PFSK-1 (cell line): ENCODE data around the gene CDK7. TPM values are rescaled to one million over a fixed set of nuclear protein-coding genes. Genes with fewer than 3 reads are reported as not detected.
A peak's percentile ranks its signal among the peaks of the same experiment; 100 is the strongest.

ENCODE experiments used
- FOXP2 ChIP-seq: optimal IDR thresholded peaks from 2 replicates; pipeline ENCODE3; 2011; ENCODE audit warnings: borderline replicate concordance, control low read depth, inconsistent platforms; ENCODE audit not compliant: insufficient read depth; ENCODE audit errors: extremely low read length, extremely low read depth
- POLR2AphosphoS5 ChIP-seq: IDR thresholded peaks from 2 replicates; pipeline ENCODE4 v1.6.1; 2012; ENCODE audit warnings: low read depth, mild to moderate bottlenecking, control low read depth, low read length, moderate library complexity
- REST ChIP-seq, 2 experiments: IDR thresholded peaks; 2 replicates each; pipeline versions ENCODE4 v1.6.1 to v1.8.0; 2011 to 2012; ENCODE audit warnings: low read depth in 2 of 2, low read length in 2 of 2, control low read depth in 1 of 2, inconsistent platforms in 1 of 2, mild to moderate bottlenecking in 1 of 2, moderate library complexity in 1 of 2; ENCODE audit not compliant: insufficient read depth in 1 of 2
- SIN3A ChIP-seq: IDR thresholded peaks from 2 replicates; pipeline ENCODE4 v1.6.1; 2012; ENCODE audit warnings: mild to moderate bottlenecking, low read length, moderate library complexity, borderline replicate concordance; ENCODE audit not compliant: insufficient read depth
- TAF1 ChIP-seq: IDR thresholded peaks from 2 replicates; pipeline ENCODE4 v1.6.1; 2012; ENCODE audit warnings: low read length, control low read depth, borderline replicate concordance; ENCODE audit not compliant: insufficient read depth
- polyA plus RNA-seq: library from polyadenylated mRNA; unstranded; fragments of >200 nt; gene quantifications from one replicate; pipeline ENCODE4 v1.2.1, GENCODE V29; 2012; ENCODE audit warnings: low read depth, missing spikeins; ENCODE audit not compliant: insufficient read length

The CDK7 gene
- 24.2 TPM for polyA plus RNA-seq

DNA sequence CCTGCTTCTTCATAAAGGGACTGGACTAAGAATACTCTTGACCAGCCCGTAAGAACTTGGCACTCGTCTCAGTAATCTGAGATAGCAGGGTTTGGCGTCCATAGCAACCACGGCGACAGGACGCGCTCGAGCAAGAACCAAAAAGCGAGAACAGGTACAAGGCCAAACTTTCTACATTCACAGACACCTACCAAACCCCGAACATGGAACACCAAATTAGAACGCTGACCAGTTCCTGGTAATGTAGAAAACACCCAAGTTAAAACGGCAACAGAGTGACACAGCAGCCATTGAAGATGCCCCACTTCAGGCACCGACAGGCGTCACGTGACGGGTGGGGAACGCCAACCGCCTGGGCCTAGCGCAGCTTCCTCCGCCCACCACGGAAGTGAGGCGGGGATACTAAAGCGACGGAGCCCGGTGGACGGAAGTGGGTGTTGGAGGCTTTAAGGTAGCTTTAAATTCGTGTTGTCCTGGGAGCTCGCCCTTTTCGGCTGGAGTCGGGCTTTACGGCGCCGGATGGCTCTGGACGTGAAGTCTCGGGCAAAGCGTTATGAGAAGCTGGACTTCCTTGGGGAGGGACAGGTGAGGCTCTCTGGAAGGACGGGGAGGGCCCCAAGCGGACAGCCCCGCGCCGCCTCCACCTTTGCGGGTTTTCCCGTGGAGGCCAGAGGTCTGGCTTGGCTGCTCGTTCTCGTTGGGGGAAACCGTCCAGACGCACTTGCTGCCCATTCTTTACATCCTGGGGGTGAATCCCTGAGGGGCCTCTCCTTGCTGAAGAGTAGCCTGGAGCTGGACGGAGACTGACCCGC lies at the start of gene CDK7:
Gene CDK7, plus strand, starts transcription at position 430 of the 812 bp plus-strand sequence. Its CDS starts 90 bp downstream, at position 520.
- TF ChIP-seq TAF1, result no peak
- peak; percentile 80; the same call in 1 of the 2 replicates for TF ChIP-seq SIN3A
- peak; percentile 62 for TF ChIP-seq FOXP2
- TF ChIP-seq POLR2AphosphoS5, result peak; percentile 81
- no peak for TF ChIP-seq REST (IDR thresholded peaks at IDR 0.05; ENCODE audit: insufficient read depth in 1 of 2, low read depth in 2 of 2, low read length in 2 of 2)

GRCh38 chr5:69187342-69187741 lies 47.3 kb upstream of the CDK7 start:
- no peak for TF ChIP-seq FOXP2
- TF ChIP-seq REST (IDR thresholded peaks at IDR 0.05; ENCODE audit: insufficient read depth in 1 of 2, low read depth in 2 of 2, low read length in 2 of 2), result no peak
- TF ChIP-seq TAF1, result no peak
- TF ChIP-seq SIN3A, result no peak
- no peak for TF ChIP-seq POLR2AphosphoS5

DNA sequence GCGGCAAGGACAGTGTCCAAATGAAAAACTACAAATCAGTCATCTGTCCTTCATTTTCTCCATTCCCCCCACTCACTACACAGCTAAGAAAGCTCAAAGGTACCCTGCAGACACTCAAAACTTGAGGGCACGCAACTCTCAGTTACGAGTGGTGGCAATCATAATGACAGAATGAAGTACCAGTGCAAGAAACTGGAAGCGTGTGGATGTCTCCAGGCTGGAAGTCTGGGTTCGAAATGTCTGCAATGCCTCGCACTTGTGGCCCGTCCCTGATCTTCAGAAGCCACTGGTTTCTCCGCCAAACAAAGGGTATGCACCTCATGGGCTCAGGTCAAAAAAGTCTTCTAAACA lies 45.9 kb upstream of the CDK7 start:
- no peak for TF ChIP-seq REST (IDR thresholded peaks at IDR 0.05; ENCODE audit: insufficient read depth in 1 of 2, low read depth in 2 of 2, low read length in 2 of 2)

DNA sequence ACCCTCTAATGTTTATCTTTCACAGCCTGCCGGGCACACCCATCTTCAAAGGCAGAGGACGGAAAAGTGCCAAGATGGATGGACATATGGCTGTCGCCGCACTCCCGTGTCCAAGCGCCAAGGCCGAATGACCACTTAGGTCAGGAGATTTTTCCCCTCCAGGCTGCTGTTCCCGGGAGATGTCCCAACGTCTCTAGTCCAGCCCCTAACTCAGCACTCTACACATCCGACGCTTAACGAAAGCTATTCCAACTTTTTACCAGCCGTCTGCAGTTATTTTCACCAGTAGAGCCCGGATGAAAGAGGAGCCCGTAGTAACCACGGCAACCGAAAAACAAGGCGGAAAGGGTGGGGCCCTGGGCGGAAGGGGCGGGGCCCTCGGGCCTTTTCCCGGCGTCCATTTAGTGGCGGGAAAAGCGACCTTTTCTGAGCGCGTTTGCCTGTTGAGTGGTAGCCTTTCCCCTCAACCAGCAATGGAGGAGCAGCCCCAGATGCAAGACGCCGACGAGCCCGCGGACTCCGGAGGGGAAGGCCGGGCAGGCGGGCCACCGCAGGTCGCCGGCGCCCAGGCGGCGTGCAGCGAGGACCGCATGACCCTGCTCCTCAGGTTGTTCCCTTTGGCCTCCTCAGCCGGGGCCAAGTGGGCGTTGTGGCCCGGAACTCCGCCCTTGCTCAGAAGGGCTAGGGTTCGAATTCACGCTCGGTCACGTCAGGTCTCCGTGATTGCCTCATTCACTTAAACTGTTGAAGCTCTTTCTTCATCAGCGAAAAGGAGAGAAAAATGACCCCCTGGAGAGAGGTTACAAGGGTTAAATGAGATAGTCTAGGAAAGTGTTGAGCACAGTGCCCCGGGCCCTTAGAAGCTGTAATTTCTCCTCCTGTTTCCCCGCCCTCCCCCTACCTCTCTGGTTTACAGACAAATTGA lies 45.3 kb upstream of the CDK7 start, which contains the start of gene CENPH:
Gene CENPH, plus strand, starts transcription at position 422 of the 925 bp plus-strand sequence. Its CDS starts 52 bp downstream, at position 474.
- TF ChIP-seq SIN3A (peak; percentile 70), REST (IDR thresholded peaks at IDR 0.05; ENCODE audit: insufficient read depth in 1 of 2, low read depth in 2 of 2, low read length in 2 of 2) (no peak), TAF1 (peak; percentile 28; the same call in 1 of the 2 replicates), POLR2AphosphoS5 (peak; percentile 91), FOXP2 (peak; percentile 41)
